Sigmoid colon (tissue), 4 donors: ENCODE data around the gene DDX28.

ENCODE experiments used
- EP300 ChIP-seq, 4 donors: sonication (generic); formaldehyde crosslinking; IDR thresholded peaks; one replicate each; pipeline ENCODE4 v1.6.1; 2017; ENCODE audit warnings: antibody characterized with exemption in 4 of 4
- POLR2A ChIP-seq, 2 donors: fragments of 450-650 bp; IDR thresholded peaks; one replicate each; pipeline ENCODE4 v1.6.1; 2016; ENCODE audit warnings: antibody characterized with exemption in 2 of 2, mild to moderate bottlenecking in 2 of 2, moderate library complexity in 2 of 2
- POLR2AphosphoS5 ChIP-seq, 4 donors: sonication (generic); formaldehyde crosslinking; IDR thresholded peaks; one replicate each; pipeline ENCODE4 v1.6.1; 2017; ENCODE audit warnings: antibody characterized with exemption in 4 of 4
- TF ChIP-seq, protein P1 (sequence below), 4 experiments: fragments of 450-650 bp in 3 of 4; fragments of 200-600 bp in 1 of 4; IDR thresholded peaks; one replicate each; pipeline ENCODE4 v1.5.1; 2016 to 2019; ENCODE audit warnings: antibody characterized with exemption in 4 of 4, mild to moderate bottlenecking in 3 of 4, moderate library complexity in 2 of 4

DNA sequence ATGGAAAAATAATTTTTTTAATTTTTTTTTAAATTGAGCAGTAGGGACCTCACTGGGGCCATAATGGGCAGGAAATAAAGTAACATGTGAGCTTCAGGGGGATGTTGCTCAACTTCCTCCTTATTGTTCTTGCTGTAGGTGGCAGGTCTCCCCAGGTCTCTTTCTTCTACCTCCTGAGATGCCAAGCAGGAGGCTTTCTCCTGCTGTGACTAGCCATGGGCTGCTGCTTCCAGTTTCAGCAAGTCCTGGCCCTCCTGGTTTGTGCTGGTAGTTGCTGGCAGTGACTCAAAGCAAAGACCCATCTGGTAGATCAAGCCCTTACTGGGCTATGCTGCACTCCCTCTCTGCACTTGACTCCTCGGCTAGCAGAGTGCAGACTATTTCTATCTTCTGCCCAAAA, 9.6 kb downstream of the DDX28 start:
- TF ChIP-seq POLR2A (IDR thresholded peaks at IDR 0.05), result no peak
- TF ChIP-seq, protein P1, sequence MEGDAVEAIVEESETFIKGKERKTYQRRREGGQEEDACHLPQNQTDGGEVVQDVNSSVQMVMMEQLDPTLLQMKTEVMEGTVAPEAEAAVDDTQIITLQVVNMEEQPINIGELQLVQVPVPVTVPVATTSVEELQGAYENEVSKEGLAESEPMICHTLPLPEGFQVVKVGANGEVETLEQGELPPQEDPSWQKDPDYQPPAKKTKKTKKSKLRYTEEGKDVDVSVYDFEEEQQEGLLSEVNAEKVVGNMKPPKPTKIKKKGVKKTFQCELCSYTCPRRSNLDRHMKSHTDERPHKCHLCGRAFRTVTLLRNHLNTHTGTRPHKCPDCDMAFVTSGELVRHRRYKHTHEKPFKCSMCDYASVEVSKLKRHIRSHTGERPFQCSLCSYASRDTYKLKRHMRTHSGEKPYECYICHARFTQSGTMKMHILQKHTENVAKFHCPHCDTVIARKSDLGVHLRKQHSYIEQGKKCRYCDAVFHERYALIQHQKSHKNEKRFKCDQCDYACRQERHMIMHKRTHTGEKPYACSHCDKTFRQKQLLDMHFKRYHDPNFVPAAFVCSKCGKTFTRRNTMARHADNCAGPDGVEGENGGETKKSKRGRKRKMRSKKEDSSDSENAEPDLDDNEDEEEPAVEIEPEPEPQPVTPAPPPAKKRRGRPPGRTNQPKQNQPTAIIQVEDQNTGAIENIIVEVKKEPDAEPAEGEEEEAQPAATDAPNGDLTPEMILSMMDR (IDR thresholded peaks at IDR 0.05), result no peak
- TF ChIP-seq POLR2AphosphoS5 (IDR thresholded peaks at IDR 0.05), result no peak
- no peak for TF ChIP-seq EP300 (IDR thresholded peaks at IDR 0.05)
